TTC549 (cell line): ENCODE results near the gene SLC16A10.
A peak's percentile ranks its signal among the peaks of the same experiment; 100 is the strongest.
"Not testable (repeated sequence)": the region's sequence is repeated elsewhere in the genome, so short reads cannot be mapped to it uniquely, and the experiment has no call there.

Experiments used
- FAIRE-seq: peaks from 2 replicates; lab custom pipeline; 2012; peaks lifted over from hg19 to GRCh38; lab: Jason Lieb, UNC

The SLC16A10 gene

GRCh38 chr6:111185954-111186353 lies 98.7 kb downstream of the SLC16A10 start:
- FAIRE-seq: no peak

DNA sequence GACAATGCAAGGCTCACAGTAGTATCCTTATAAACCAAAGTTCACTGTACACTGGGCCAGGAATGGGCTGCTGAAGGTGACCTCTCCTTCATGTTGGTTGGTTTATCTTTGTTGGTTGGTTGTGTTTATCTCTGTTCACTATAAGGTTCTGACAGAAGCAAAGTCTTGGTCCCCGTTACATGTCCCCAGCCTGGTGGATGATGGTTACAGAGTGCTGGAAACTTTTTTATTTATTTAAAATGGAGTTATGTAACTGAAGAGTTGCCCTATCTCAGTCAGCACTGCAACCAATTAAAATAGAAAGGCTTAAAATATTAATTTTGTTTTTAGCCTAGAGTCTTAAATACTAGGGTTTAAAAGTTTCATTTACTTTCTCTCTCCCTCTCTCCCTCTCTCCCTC lies 100.6 kb downstream of the SLC16A10 start:
- FAIRE-seq: no peak

GRCh38 chr6:111189666-111190210 lies 102.4 kb downstream of the SLC16A10 start:
- not testable (repeated sequence) for FAIRE-seq

DNA sequence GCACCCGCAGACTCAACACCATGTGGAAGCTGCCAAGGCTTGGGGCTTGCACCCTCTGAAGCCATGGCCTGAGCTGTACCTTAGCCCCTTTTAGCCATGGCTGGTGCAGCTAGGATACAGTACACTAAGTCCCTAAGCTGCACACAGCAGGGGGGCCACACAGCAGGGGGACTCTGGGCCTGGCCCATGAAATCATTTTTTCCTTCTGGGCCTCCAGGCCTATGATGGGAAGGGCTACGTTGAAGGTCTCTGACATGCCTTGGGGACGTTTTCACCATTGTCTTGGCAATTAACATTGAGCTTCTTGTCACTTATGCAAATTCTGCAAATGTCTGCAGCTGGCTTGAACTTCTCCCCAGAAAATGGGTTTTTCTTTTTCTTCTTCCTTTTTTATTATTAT lies 103.3 kb downstream of the SLC16A10 start:
- FAIRE-seq: no peak

- FAIRE-seq: not testable (repeated sequence)
These were observed 103.8 kb downstream of the SLC16A10 start for GRCh38 chr6:111191136-111191535.

- no peak for FAIRE-seq
These were observed 105.7 kb downstream of the SLC16A10 start for GRCh38 chr6:111192911-111193555.

DNA sequence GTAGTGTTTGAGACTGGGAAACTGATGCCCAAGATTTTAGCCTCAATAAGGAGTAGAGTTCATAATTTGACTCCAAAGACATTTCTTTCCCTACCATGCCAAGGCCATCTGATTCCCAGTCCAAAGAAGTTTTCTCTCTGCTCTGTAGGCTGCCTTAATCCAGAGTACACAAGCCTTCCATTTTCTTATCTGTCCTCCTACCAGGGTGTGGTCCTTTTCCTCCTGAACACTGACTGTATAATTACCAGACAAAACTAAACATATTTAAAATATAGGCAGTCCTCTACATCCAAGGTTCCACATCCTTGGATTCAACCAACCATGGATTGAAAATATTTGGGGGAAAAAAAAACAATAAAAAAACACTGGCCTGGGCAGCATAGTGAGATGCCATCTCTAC lies 108.4 kb downstream of the SLC16A10 start:
- FAIRE-seq: no peak

DNA sequence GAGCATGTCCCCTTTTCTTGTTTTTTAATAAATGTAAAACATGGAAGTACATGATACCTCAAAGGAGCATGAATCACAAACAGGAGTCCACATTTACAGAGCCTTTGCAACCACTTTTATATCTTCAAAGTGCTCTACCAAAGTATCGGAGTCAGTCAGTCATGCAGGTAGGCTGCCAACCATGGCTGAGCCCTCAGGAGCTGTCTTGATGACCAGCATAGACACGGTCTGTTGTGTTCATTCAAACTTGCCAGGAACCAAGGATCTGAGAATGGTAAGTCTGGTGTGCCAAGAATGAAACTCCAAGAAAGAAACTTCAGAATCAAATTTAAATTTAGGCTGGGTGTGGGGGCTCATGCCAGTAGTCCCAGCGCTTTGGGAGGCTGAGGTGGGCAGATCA lies 111.5 kb downstream of the SLC16A10 start:
- no peak for FAIRE-seq

GRCh38 chr6:111199935-111200334 lies 112.6 kb downstream of the SLC16A10 start:
- no peak for FAIRE-seq

DNA sequence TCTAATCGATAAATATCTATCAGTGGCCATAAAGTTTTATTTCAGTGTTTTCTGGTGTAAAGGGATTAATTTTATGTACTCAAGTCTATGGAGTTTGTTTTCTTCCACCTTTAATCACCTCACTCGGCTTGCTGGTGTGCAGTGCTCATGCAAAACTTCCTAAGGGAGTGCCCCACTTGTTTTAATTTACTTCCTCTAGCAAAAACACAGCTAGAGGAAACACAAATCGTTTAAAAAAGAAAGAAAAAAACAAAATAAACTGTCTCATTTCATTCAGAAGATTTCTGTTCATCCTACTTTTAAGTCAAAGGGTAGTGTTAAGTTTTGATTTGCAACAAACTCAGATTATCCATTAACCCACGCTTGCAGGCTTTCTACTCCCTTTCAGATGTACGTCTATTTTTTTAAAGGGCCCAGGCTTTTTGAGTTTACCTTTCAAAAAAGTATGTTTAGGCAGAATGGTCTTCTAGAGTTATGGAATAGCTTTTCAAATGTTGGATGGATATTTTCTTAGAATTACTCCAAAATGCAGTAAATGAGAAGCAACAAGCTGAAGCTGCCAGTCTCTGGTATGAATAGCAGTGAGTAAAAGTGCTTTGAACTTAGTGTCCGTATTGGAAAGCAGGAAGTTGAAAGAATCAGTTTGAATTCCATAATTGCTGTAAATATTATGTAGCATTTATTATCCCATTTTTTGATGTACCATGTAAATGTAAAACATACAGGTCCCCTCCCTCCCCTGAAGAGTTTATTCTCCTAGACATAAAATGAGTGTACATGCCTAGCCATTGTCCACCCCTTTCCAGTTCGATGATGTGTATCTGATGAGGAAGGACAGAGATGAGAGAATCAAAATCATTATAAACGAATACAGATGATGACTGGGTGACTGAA lies 113.3 kb downstream of the SLC16A10 start:
- FAIRE-seq: no peak

GRCh38 chr6:111201244-111201554 lies 113.9 kb downstream of the SLC16A10 start:
- FAIRE-seq: no peak

GRCh38 chr6:111201764-111202163 lies 114.5 kb downstream of the SLC16A10 start:
- FAIRE-seq: no peak

GRCh38 chr6:111203539-111203938 lies 116.2 kb downstream of the SLC16A10 start:
- FAIRE-seq: not testable (repeated sequence)

DNA sequence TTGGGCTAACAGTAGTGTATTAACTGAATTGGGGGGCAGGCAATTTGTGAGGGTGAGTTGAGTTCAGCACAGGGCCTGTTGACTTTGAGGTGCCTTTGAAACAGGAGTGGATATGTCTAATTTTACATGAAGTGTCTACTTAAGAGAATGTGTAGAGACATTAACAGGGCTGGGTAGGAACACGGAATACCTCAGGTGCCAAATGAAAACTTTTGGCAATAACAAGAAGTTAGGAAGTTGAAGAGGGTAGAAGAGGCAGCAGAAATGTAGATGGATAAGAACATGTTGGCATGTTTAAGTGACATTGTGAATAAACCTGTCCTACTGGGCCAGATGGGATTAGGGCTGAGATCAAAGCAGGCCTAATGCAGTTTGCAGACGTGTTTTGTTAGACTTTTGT lies 117.0 kb downstream of the SLC16A10 start:
- no peak for FAIRE-seq

DNA sequence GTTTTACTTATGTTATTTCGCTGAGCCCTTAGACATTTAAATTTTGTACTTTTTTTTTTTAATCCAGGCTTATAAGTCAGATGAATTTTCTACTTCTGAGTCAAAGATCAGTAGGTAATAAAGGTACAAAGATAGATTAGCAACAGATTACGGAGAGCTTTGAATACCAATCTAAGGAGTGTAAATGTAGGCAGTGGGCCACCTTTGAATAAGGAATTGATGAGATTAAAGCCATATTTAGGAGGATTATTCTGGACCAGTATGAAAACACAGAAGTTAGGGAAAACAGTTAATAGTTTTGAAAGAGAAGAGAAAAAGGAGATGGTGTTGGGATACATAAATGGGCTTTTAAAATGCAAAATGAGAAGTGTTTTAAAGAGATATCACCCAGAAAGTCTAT lies 117.6 kb downstream of the SLC16A10 start:
- FAIRE-seq: no peak

GRCh38 chr6:111205502-111205901 lies 118.2 kb downstream of the SLC16A10 start:
- no peak for FAIRE-seq

DNA sequence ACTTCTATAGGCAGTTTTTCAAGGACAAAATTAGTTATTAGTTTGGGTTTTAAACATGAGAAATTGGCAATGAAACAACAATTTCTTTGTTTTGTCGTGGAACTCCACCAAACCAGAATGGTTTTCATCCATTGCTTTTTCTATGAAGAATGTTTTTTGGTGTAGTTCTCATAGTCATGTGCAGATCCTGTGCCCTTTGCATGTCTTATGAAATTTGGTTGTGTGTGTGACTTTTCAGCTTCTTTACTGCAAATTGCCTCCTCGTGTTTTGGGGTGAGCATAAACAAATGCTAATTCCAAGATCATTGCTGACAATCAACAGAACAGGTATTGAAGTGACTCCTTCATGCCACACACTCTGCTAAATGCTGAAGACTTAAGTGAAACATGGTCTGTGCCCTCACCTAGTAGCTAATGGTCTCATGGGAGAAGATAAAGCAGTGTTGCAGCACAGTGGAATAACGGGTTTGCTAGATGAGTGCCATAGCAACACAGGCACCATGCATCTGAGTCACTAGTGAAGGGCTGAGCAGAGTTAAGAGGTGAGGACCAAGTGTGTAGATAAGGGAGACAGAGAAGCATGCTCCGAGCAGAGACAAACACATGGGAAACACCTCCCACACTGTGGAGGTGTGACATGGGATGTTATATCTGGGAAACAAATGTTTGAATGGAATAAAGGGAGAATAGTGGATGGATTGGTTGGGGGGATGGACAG lies 120.0 kb downstream of the SLC16A10 start:
- FAIRE-seq: no peak

DNA sequence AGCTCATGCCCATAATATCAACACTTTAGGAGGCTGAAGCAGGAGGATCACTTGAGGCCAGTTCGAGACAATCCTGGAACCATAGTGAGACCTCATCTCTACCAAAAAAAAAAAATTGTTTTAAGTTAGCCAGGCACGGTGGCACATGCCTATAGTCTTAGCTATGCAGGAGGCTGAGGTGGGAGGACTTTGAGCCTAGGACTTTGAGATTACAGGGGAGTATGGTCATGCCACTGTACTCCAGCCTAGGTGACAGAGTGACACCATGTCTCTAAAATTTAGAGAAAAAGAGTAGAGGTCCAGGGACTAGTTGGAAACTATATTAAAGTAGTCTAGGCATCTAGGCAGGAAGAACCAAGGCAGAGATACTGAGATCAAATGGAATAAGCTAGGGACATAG lies 121.6 kb downstream of the SLC16A10 start:
- no peak for FAIRE-seq

GRCh38 chr6:111210194-111210728 lies 123.0 kb downstream of the SLC16A10 start:
- FAIRE-seq: peak; percentile 63

DNA sequence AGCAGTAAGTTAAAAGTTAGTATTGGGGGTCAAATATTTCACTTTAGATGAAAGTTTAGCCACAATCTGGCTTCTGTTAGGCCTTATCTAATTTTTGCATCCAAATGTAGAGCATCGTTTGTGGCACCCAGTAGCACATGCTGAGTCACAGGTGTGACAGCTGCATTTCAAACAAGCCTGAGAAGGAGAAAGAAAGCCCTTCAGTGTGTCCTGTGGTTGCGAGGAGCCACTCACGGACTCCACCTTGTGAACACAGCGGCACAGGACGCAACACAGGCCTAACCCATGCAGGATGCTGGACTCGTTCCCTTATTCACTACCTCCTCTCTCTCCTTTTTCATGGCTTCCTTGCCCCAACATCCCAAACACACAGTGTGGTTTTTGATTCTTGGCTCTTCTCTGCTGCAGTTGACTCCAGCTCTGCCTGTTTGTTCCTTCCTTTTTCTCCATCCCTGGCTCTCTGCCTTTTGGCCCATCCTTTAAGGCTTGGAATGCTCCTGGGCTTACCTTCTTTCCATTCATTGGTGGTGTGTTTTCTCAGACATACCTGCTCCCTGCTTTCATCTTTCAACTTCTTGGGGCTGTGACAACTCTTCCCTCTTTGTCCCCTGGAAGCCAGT lies 124.2 kb downstream of the SLC16A10 start:
- FAIRE-seq: no peak

DNA sequence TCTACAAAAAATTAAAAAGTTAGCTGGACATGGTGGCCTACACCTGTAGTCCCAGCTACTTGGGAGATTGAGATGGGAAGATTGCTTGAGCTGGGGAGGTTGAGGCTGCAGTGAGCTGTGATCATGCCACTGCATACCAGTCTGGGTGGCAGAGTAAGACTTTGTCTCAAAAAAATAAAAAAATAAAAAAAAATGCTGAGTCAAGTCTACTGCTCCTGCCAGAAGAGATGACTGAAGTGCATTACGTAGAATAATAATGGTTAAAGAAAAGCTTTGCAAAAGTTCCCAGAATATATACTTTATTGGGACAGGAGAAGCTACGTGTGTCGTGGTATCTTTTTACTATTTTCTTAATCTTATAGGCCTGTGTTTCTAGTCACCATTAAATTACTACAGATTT lies 125.3 kb downstream of the SLC16A10 start:
- no peak for FAIRE-seq

DNA sequence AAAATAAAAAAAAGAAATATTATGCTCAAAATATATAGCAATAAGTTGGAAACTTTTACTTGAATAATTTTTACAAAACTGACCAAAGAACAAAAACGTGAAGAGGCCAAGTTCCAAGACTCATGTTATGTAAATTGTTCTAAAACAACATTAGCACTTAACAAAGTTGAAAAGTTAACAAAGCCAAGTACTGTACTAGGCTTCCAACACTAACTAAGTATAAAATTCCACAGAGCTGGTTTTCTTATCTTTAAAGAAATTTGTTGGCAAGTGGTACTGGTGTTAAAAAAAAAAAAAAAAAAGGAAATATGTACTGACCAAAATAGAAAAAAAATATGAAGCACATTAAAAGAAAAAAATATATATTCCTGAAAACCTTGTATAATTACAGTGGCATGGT lies 127.8 kb downstream of the SLC16A10 start:
- FAIRE-seq: no peak
